Activated CD4-positive, alpha-beta T cell treated with anti-CD3 and anti-CD28 coated beads for 48 hours (primary cell): ENCODE results near the gene PITPNB.

Source experiments
- DNase-seq: peaks from one replicate; pipeline ENCODE4 v3.0.0-alpha.2; 2020

Gene PITPNB

DNA sequence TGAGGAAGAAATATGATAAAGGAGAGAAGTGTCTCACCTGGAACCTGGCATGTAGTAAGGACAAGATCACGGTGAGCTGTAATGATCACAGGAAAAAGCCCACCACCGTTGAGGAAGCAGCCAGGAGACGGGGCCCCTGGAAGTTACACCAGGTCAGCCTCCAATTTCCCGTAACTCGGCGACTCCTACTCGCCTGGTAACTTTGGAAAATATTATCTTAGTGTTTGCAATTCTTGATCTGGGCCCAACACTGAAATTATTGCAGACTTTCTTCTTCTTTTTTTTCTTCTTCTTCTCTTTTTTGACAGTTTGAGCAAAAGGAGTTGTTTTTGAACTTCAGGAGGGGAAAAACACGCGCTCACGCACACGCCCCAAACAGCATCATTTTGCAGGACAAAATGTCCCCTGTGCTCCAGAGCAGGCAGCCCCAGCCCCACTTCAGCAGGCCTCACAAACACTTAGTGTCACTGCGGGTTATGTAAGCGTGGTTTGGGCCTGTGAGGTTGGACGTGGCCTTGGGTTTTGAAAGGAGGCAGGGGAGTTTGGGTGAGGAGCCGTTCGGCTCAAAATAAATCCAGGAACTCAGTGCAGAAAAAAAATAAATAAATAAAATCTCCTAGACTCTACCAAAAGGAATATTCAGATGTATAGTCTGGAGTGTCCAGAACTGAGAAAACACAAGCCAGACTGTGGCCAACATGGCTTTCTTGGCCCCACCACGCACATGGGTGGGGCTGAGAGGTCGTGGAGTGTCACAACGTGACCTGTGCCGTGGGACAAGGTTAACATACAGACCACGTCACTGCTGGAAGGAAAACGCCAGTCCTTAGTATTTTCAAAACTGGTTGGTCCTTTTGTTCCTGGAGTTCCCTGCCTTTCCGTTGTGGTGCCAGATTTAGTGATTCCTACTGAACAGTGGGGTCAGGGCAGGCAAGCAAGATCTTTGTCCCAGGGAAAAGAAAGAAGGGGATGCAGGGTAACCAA, 91.2 kb downstream of the PITPNB start:
- no peak for DNase-seq

DNA sequence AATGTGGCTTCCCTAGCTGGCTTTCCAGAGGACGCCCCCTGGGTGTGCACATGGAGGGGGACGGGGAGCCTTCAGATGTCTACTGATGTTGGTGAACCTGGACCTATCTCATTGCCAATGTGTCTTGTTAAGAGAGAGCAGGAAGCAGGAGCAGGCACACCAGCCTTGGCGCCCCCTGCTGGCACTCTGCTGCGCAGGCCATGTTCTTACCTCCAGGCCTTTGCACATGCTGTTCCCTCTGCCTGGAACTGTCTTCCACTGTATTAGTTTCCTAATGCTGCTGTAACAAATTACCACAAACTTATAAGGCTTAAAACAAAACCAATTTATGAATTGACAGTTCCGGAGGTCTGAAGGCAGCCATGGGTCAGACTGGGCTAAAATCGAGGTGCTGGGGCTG, 93.9 kb downstream of the PITPNB start:
- DNase-seq = peak; percentile 51

DNA sequence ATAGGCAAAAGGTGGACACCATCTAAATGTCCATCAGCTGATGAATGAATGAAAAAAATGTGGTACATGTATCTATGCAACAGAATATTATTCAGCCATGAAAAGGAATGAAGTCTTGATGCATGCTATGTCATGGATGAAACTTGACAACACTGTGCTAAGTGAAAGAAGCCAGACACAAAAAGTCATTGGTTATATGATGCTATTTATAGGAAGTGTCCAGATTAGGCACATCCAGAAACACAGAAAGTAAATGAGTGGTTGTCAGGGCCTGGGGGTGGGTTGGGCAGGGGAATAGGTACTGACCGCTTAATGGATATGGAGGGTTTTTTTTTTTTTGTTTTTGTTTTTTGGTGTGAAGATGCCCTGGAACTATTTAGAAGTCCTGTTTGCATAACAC, 95.8 kb downstream of the PITPNB start:
- no peak for DNase-seq

- DNase-seq = no peak
Observed at GRCh38 chr22:27820896-27821866, 97.9 kb downstream of the PITPNB start.

- DNase-seq = no peak
Observed at GRCh38 chr22:27816552-27816951, 102.5 kb downstream of the PITPNB start.

- no peak for DNase-seq
Observed at GRCh38 chr22:27815826-27816530, 103.1 kb downstream of the PITPNB start.

DNA sequence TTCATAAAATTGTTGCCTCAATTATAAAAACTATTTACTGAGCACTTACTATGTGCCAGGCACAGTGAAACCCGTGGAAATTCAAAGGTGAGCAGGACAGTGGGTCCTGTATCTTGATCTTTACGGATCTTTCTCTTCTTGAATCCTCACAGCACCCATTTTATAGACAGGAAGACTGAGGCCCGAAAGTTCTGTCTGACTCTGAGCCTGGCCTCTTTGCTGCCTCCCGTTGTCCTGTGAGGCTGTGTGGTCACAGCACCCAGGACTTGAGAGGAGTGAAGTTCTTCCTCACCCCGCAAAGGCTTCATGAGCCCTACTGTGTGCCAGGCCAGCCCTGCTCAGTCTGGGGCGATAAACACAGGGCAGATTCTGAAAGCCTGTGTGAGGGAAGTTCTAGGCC, 104.1 kb downstream of the PITPNB start:
- no peak for DNase-seq

DNA sequence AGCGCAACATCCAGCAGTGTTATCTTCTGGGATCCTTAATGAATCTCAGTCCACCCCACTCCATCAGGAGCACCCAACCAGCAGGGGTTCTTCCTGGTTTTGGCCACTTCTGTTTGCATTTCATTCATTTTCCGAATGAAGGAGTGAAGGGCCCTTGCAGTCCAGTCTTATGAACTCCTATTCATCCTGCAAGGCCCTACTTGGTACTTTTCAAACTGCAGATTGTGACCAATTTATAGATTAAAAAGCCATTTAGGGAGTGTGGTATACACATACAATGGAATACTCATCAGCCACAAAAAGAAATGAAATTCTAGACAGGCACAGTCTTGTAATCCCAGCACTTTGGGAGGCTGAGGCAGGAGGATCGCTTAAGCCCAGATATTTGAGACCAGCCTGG, 107.3 kb downstream of the PITPNB start:
- no peak for DNase-seq

- DNase-seq = no peak
Observed at GRCh38 chr22:27810609-27811151, 108.4 kb downstream of the PITPNB start.

DNA sequence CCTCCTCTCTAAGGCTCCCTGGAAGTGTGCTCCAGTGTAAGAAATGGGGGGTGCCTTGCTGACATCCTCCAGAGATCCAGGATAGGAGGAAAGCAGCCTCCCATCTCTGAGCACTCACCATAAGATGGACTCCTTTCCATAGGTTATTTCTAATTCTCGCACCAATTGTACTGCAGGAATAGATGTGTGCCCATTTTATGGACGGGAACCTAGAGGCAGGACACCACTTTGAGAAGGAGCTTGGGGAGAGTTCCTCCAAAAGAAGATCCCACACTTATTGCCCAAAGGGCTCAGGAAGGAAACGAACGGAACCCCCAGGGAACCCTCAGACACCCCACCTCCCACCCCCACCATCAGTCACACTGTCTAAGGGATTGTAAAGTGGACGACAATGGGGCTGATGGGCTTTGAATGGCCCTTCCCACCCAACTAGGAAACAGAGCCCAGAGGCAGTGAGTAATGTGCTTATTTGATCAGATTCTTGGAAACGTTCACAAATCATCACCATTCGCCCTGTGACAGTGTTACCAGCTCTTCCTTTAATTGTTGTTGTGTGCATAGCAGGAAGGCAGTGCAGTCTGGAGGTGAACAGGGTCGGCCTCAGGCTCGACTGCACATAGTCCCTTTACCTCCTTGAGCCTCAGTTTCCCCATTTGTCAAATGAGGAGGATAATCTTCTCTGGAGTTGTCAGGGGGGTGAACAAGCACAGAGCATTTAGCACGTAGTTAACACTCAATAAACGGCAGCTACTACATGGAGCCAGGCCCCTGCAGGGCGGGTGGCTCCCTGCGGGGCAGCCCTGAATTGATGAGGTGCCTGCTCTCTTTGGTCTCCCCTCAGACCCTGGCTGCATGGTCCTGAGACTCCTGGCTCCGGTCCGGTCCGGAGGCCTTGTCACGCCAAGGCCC, 109.1 kb downstream of the PITPNB start:
- DNase-seq = no peak

DNA sequence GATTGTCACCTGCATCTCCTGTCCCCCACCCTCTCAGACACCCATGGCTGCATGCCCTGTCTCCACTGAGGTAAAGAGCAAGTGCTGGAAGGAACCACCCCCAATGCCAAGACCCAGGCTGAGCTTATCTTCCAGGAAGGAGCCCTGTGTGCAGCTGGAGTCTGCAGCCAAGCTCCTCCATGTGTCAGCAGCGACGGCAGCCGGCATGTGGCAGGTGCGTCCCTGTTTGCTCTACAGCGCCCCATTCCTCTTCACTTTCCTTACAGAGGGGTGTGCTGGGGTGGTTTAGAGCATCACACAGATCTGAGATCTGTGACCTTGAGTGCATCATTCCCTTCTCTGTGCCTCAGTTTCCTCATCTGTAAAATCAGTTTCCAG, 109.8 kb downstream of the PITPNB start:
- no peak for DNase-seq

GRCh38 chr22:27808451-27809225, 110.4 kb downstream of the PITPNB start:
- DNase-seq = no peak

- no peak for DNase-seq
Observed at GRCh38 chr22:27805841-27806240, 113.2 kb downstream of the PITPNB start.

GRCh38 chr22:27804470-27805297, 114.4 kb downstream of the PITPNB start:
- peak; percentile 68 for DNase-seq

DNA sequence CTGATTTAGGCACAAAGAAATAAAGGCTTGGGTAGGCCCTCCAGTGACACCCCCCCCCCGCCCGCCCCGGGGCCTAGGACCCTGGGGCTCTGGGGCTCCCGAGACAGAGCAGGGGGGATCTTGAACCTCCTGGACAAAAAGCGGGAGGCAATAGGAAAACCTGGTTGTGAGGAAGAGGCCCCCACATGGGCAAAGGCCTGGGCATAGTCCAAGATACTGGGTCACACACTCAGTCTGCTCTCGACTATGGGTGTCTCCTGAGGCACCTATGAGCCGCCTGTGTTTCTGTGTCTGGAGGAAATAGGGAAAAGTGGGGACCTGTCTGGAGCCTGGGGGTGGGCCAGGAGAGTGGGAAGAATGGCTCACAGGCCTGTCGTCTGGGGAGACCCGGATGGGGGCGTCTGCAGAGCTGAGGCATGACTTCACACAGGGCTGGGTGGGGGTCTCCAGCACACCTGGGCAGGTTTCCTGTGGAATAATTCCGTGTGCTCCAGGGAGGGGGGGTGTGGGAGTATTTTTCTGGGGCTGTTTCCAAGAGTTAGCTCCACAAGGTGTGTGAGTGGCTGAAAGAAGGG, 115.1 kb downstream of the PITPNB start:
- no peak for DNase-seq

DNA sequence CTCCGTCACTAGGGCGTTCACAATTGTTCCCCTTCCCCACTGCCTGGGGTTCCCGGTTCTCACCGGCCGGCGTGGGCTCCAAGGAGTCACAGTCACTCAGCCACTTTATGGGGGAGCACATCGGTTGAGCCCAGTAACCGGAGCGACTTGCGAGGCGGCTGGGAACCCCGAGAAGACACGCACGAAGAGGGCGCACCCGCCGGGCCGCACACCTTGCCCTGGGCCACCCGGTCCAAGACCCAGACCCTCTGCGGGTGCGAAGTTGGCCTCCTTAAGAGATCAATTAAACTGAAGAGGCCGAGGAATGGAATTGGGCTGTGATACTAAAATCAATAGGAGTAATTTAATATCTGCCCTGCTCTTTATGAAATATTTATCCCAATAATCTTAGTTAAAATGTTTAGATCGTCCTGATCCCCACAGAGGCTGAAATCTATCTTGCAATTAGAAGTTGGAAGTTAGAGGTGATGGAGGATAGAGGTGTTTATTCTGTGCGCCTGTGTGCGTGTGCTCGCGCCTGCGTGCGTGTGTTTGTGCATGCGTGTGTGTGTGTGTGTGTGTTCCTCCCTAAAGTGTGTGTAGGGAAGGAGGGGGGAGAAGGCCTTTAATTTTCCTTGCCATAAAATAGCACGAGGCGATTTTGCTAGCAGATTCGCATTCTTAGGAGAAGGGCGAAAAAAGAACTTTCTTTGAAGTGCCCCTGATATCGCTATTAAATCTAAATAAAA, 116.5 kb downstream of the PITPNB start:
- DNase-seq = peak; percentile 11
